Adipocyte (in vitro differentiated cells): ENCODE measurements around the gene ADNP2.

ENCODE experiments used
- DNase-seq: peaks from one replicate; pipeline ENCODE4 v3.0.0-alpha.2; 2015; ENCODE audit warnings: low read depth
- H3K27me3 ChIP-seq: replicated peaks from 2 replicates; pipeline ENCODE4 v1.7.0; 2013; ENCODE audit warnings: mild to moderate bottlenecking, low read length, moderate library complexity; ENCODE audit not compliant: control insufficient read depth, insufficient read depth
- H3K36me3 ChIP-seq: 2 replicates; pipeline ENCODE4 v1.7.0; 2013; ENCODE audit warnings: low read length, mild to moderate bottlenecking, moderate library complexity; ENCODE audit not compliant: control insufficient read depth, insufficient read depth, severe bottlenecking
- H3K4me1 ChIP-seq: 2 replicates; pipeline ENCODE4 v1.7.0; 2013; ENCODE audit warnings: mild to moderate bottlenecking, low read length, moderate library complexity; ENCODE audit not compliant: control insufficient read depth, insufficient read depth
- H3K4me3 ChIP-seq: 2 replicates; pipeline ENCODE4 v1.7.0; 2013; ENCODE audit warnings: mild to moderate bottlenecking, low read length, moderate library complexity
- H3K9ac ChIP-seq: 2 replicates; pipeline ENCODE4 v1.7.0; 2013; ENCODE audit warnings: mild to moderate bottlenecking, low read length, moderate library complexity
- H3K9me3 ChIP-seq: 2 replicates; pipeline ENCODE4 v1.7.0; 2013; ENCODE audit warnings: mild to moderate bottlenecking, low read length, moderate library complexity; ENCODE audit not compliant: control insufficient read depth

Gene ADNP2

GRCh38 chr18:80108739-80109675, at the start of gene ADNP2:
Gene ADNP2, plus strand, starts transcription at chr18:80109262. Its CDS starts 8,281 bp downstream, at chr18:80117543.
- peak; percentile 97 for DNase-seq
- H3K4me1 ChIP-seq: peaks cover 22% of the 10 kb centered on the region
- H3K9me3 ChIP-seq: no peaks in the 10 kb centered on the region
- peak within 1 kb of the TSS; percentile 90 for H3K4me3 ChIP-seq
- H3K27me3 ChIP-seq: no peaks in the 10 kb centered on the region
- peak within 1 kb of the TSS; percentile 80 for H3K9ac ChIP-seq
- H3K36me3 ChIP-seq: no peaks in the 10 kb centered on the region

- DNase-seq: no peak
Measured at GRCh38 chr18:80059945-80060344, 49.1 kb upstream of the ADNP2 start.

GRCh38 chr18:80065705-80066104, 43.4 kb upstream of the ADNP2 start:
- no peaks in the 10 kb centered on the region for H3K36me3 ChIP-seq
- H3K4me1 ChIP-seq: peaks cover 5% of the 10 kb centered on the region
- peaks cover 3% of the 10 kb centered on the region for H3K9me3 ChIP-seq
- H3K9ac ChIP-seq: no peak overlapping the region
- no peak for DNase-seq
- no peaks in the 10 kb centered on the region for H3K27me3 ChIP-seq
- H3K4me3 ChIP-seq: no peak overlapping the region

More at GRCh38 chr18:80059945-80060344, 49.1 kb upstream of the ADNP2 start:
- Histone ChIP-seq H3K4me1 (no peaks in the 10 kb centered on the region), H3K9me3 (peaks cover 23% of the 10 kb centered on the region), H3K27me3 (no peaks in the 10 kb centered on the region), H3K9ac (no peak overlapping the region), H3K36me3 (no peaks in the 10 kb centered on the region), H3K4me3 (no peak overlapping the region)

- Histone ChIP-seq H3K4me1 (peaks cover 5% of the 10 kb centered on the region), H3K4me3 (no peak overlapping the region), H3K27me3 (no peaks in the 10 kb centered on the region), H3K9me3 (peaks cover 2% of the 10 kb centered on the region), H3K9ac (no peak overlapping the region), H3K36me3 (no peaks in the 10 kb centered on the region)
- no peak for DNase-seq
Measured at GRCh38 chr18:80067321-80067720, 41.7 kb upstream of the ADNP2 start.

GRCh38 chr18:80067897-80068296, 41.2 kb upstream of the ADNP2 start:
- Histone ChIP-seq H3K36me3 (no peaks in the 10 kb centered on the region), H3K4me1 (peaks cover 5% of the 10 kb centered on the region), H3K9me3 (no peaks in the 10 kb centered on the region), H3K4me3 (no peak overlapping the region), H3K27me3 (no peaks in the 10 kb centered on the region), H3K9ac (no peak overlapping the region)
- no peak for DNase-seq

GRCh38 chr18:80068571-80069272, 40.3 kb upstream of the ADNP2 start:
- Histone ChIP-seq H3K9ac (no peak overlapping the region), H3K36me3 (no peaks in the 10 kb centered on the region), H3K4me3 (no peak overlapping the region), H3K27me3 (no peaks in the 10 kb centered on the region), H3K4me1 (peaks cover 5% of the 10 kb centered on the region), H3K9me3 (no peaks in the 10 kb centered on the region)
- DNase-seq: no peak

GRCh38 chr18:80070825-80071224, 38.2 kb upstream of the ADNP2 start:
- no peak overlapping the region for H3K4me3 ChIP-seq
- H3K9ac ChIP-seq: no peak overlapping the region
- peaks cover 5% of the 10 kb centered on the region for H3K4me1 ChIP-seq
- no peaks in the 10 kb centered on the region for H3K9me3 ChIP-seq
- H3K36me3 ChIP-seq: no peaks in the 10 kb centered on the region
- no peak for DNase-seq
- no peaks in the 10 kb centered on the region for H3K27me3 ChIP-seq

GRCh38 chr18:80074183-80074582, 34.9 kb upstream of the ADNP2 start:
- Histone ChIP-seq H3K4me3 (no peak overlapping the region), H3K27me3 (no peaks in the 10 kb centered on the region), H3K36me3 (no peaks in the 10 kb centered on the region), H3K9ac (no peak overlapping the region), H3K4me1 (no peaks in the 10 kb centered on the region), H3K9me3 (no peaks in the 10 kb centered on the region)
- DNase-seq: no peak

- no peaks in the 10 kb centered on the region for H3K4me1 ChIP-seq
- H3K36me3 ChIP-seq: no peaks in the 10 kb centered on the region
- H3K27me3 ChIP-seq: no peaks in the 10 kb centered on the region
- no peak overlapping the region for H3K4me3 ChIP-seq
- H3K9me3 ChIP-seq: no peaks in the 10 kb centered on the region
- H3K9ac ChIP-seq: no peak overlapping the region
- no peak for DNase-seq
Measured at GRCh38 chr18:80074697-80075096, 34.4 kb upstream of the ADNP2 start.

GRCh38 chr18:80075940-80076339, 33.1 kb upstream of the ADNP2 start:
- Histone ChIP-seq H3K27me3 (no peaks in the 10 kb centered on the region), H3K9me3 (no peaks in the 10 kb centered on the region), H3K4me3 (no peak overlapping the region), H3K9ac (no peak overlapping the region), H3K4me1 (no peaks in the 10 kb centered on the region), H3K36me3 (no peaks in the 10 kb centered on the region)
- no peak for DNase-seq

- no peaks in the 10 kb centered on the region for H3K4me1 ChIP-seq
- H3K36me3 ChIP-seq: no peaks in the 10 kb centered on the region
- DNase-seq: no peak
- H3K27me3 ChIP-seq: no peaks in the 10 kb centered on the region
- H3K4me3 ChIP-seq: no peak overlapping the region
- H3K9me3 ChIP-seq: no peaks in the 10 kb centered on the region
- H3K9ac ChIP-seq: no peak overlapping the region
Measured at GRCh38 chr18:80076379-80076778, 32.7 kb upstream of the ADNP2 start.
